Nephron (organoid): ENCODE measurements around the gene ADAM23.

Experiments used
- H3K27ac Mint-ChIP-seq, 3 experiments: 2 replicates each; pipeline ENCODE4 v1.8.0; 2020; ENCODE audit warnings: mixed read lengths in 3 of 3, mild to moderate bottlenecking in 2 of 3, moderate library complexity in 1 of 3
- H3K27me3 Mint-ChIP-seq: 2 replicates; pipeline ENCODE4 v1.8.0; 2021; ENCODE audit warnings: low read depth, mild to moderate bottlenecking, moderate library complexity, mixed read lengths
- H3K36me3 Mint-ChIP-seq: 2 replicates; pipeline ENCODE4 v1.8.0; 2020; ENCODE audit warnings: low read depth, mixed read lengths
- H3K4me1 Mint-ChIP-seq: 2 replicates; pipeline ENCODE4 v1.8.0; 2020; ENCODE audit warnings: mixed read lengths
- H3K4me3 Mint-ChIP-seq, 3 experiments: 2 replicates each; pipeline ENCODE4 v1.8.0; 2020; ENCODE audit warnings: mild to moderate bottlenecking in 3 of 3, mixed read lengths in 3 of 3, moderate library complexity in 2 of 3
- H3K9me3 Mint-ChIP-seq: 2 replicates; pipeline ENCODE4 v1.8.0; 2020; ENCODE audit warnings: mixed read lengths
- CTCF ChIP-seq, 3 experiments: fragments of 200-600 bp; sonication (generic); IDR thresholded peaks; one replicate each; pipeline ENCODE4 v1.5.0; 2021; ENCODE audit warnings: antibody characterized with exemption in 3 of 3; ENCODE audit not compliant: unreplicated experiment in 3 of 3

ADAM23 gene

GRCh38 chr2:206424134-206424533, 19.2 kb upstream of the ADAM23 start:
- Mint-ChIP-seq H3K4me3 (no peak overlapping the region), H3K36me3 (no peaks in the 10 kb centered on the region), H3K27ac (no peak overlapping the region), H3K27me3 (no peaks in the 10 kb centered on the region), H3K9me3 (peaks cover 7% of the 10 kb centered on the region), H3K4me1 (peaks cover 8% of the 10 kb centered on the region)
- TF ChIP-seq CTCF (IDR thresholded peaks at IDR 0.05; ENCODE audit: unreplicated experiment in 3 of 3) = no peak

GRCh38 chr2:206428783-206429182, 14.5 kb upstream of the ADAM23 start:
- no peak for TF ChIP-seq CTCF (IDR thresholded peaks at IDR 0.05; ENCODE audit: unreplicated experiment in 3 of 3)
- Mint-ChIP-seq H3K27ac (no peak overlapping the region), H3K9me3 (no peaks in the 10 kb centered on the region), H3K36me3 (no peaks in the 10 kb centered on the region), H3K4me3 (no peak overlapping the region), H3K27me3 (no peaks in the 10 kb centered on the region), H3K4me1 (no peaks in the 10 kb centered on the region)

GRCh38 chr2:206430452-206430851, 12.9 kb upstream of the ADAM23 start:
- no peak for TF ChIP-seq CTCF (IDR thresholded peaks at IDR 0.05; ENCODE audit: unreplicated experiment in 3 of 3)
- no peak overlapping the region for H3K4me3 Mint-ChIP-seq
- no peak overlapping the region for H3K27ac Mint-ChIP-seq
- no peaks in the 10 kb centered on the region for H3K9me3 Mint-ChIP-seq
- H3K4me1 Mint-ChIP-seq = no peaks in the 10 kb centered on the region
- H3K27me3 Mint-ChIP-seq = no peaks in the 10 kb centered on the region
- H3K36me3 Mint-ChIP-seq = no peaks in the 10 kb centered on the region

GRCh38 chr2:206431439-206431838, 11.9 kb upstream of the ADAM23 start:
- Mint-ChIP-seq H3K9me3 (no peaks in the 10 kb centered on the region), H3K27ac (no peak overlapping the region), H3K4me1 (no peaks in the 10 kb centered on the region), H3K36me3 (no peaks in the 10 kb centered on the region), H3K4me3 (no peak overlapping the region), H3K27me3 (no peaks in the 10 kb centered on the region)
- no peak for TF ChIP-seq CTCF (IDR thresholded peaks at IDR 0.05; ENCODE audit: unreplicated experiment in 3 of 3)

- no peak for TF ChIP-seq CTCF (IDR thresholded peaks at IDR 0.05; ENCODE audit: unreplicated experiment in 3 of 3)
These were observed 10.9 kb upstream of the ADAM23 start for GRCh38 chr2:206432193-206433082.

GRCh38 chr2:206433190-206433589, 10.1 kb upstream of the ADAM23 start:
- Mint-ChIP-seq H3K4me1 (no peaks in the 10 kb centered on the region), H3K9me3 (no peaks in the 10 kb centered on the region), H3K27ac (no peak overlapping the region), H3K27me3 (no peaks in the 10 kb centered on the region), H3K36me3 (no peaks in the 10 kb centered on the region), H3K4me3 (no peak overlapping the region)
- TF ChIP-seq CTCF (IDR thresholded peaks at IDR 0.05; ENCODE audit: unreplicated experiment in 3 of 3) = no peak

More at GRCh38 chr2:206432193-206433082, 10.9 kb upstream of the ADAM23 start:
- no peak overlapping the region for H3K27ac Mint-ChIP-seq
- no peak overlapping the region for H3K4me3 Mint-ChIP-seq
- H3K4me1 Mint-ChIP-seq = no peaks in the 10 kb centered on the region
- no peaks in the 10 kb centered on the region for H3K36me3 Mint-ChIP-seq
- no peaks in the 10 kb centered on the region for H3K27me3 Mint-ChIP-seq
- H3K9me3 Mint-ChIP-seq = no peaks in the 10 kb centered on the region
